H1 (cell line): ENCODE measurements around the gene KCNQ2. TPM values are rescaled to one million over a fixed set of nuclear protein-coding genes. Genes with fewer than 3 reads are reported as not detected.

Experiments used
- CTCF ChIA-PET: fragments of 300-600 bp; sonication (Branson Sonifier 250); formaldehyde crosslinking; loops from one replicate; lab custom pipeline; 2021; ENCODE audit not compliant: partially characterized antibody; lab: Charles Lee
- POLR2A ChIA-PET: fragments of 300-600 bp; sonication (Branson Sonifier 250); formaldehyde crosslinking; loops from one replicate; lab custom pipeline; 2021; ENCODE audit warnings: inconsistent platforms; ENCODE audit not compliant: partially characterized antibody; lab: Charles Lee
- DNase-seq, 2 experiments: peaks; one replicate each; pipeline versions ENCODE4 v3.0.0 to v3.0.0-alpha.2; 2010 to 2022; ENCODE audit warnings: low spot score in 2 of 2, low read depth in 1 of 2, mixed read lengths in 1 of 2
- FAIRE-seq: peaks from 2 replicates; lab custom pipeline; 2011; peaks lifted over from hg19 to GRCh38; lab: Jason Lieb, UNC
- H2AFZ ChIP-seq: 2 replicates; pipeline ENCODE4 v1.8.1; 2012; ENCODE audit warnings: low read length, inconsistent platforms
- H2AK5ac ChIP-seq: 2 replicates; pipeline ENCODE4 v1.6.1; 2013; ENCODE audit warnings: low read depth, low read length
- H2BK120ac ChIP-seq: replicated peaks from 2 replicates; pipeline ENCODE3; 2013; ENCODE audit warnings: low read depth, low read length, inconsistent platforms
- H2BK12ac ChIP-seq: 2 replicates; pipeline ENCODE4 v1.6.1; 2013; ENCODE audit warnings: low read depth, low read length
- H2BK15ac ChIP-seq: 2 replicates; pipeline ENCODE4 v1.6.1; 2013; ENCODE audit warnings: low read length
- H2BK20ac ChIP-seq: 2 replicates; pipeline ENCODE4 v1.6.1; 2013; ENCODE audit warnings: low read length
- H2BK5ac ChIP-seq: 2 replicates; pipeline ENCODE4 v1.6.1; 2013; ENCODE audit warnings: low read depth, low read length
- H3K14ac ChIP-seq: 2 replicates; pipeline ENCODE4 v1.6.1; 2013; ENCODE audit warnings: inconsistent platforms; ENCODE audit not compliant: insufficient read length
- H3K18ac ChIP-seq: 2 replicates; pipeline ENCODE4 v1.6.1; 2013; ENCODE audit warnings: low read length; ENCODE audit errors: extremely low read depth
- H3K23ac ChIP-seq: 2 replicates; pipeline ENCODE4 v1.6.1; 2013; ENCODE audit warnings: inconsistent platforms; ENCODE audit not compliant: insufficient read length
- H3K23me2 ChIP-seq: 2 replicates; pipeline ENCODE4 v1.6.1; 2013; ENCODE audit warnings: low read depth, low read length
- H3K27ac ChIP-seq: 2 replicates; pipeline ENCODE4 v1.6.1; 2011; ENCODE audit warnings: low read depth, low read length, inconsistent platforms
- H3K27me3 ChIP-seq, 4 experiments: replicated peaks in 1 of 4; 1 replicate in 1 of 4; 2 replicates in 3 of 4; pipeline versions ENCODE4 v1.6.1 to v1.8.1; 2011 to 2013; ENCODE audit warnings: low read length in 3 of 4, mild to moderate bottlenecking in 3 of 4, inconsistent platforms in 2 of 4, mixed read lengths in 2 of 4, moderate library complexity in 1 of 4; ENCODE audit not compliant: control insufficient read depth in 3 of 4, insufficient read depth in 3 of 4; ENCODE audit errors: extremely low read depth in 1 of 4
- H3K36me3 ChIP-seq, 4 experiments: 2 replicates each; pipeline versions ENCODE4 v1.6.1 to v1.8.1; 2011 to 2013; ENCODE audit warnings: mild to moderate bottlenecking in 4 of 4, low read length in 3 of 4, moderate library complexity in 2 of 4, control low read depth in 1 of 4, inconsistent platforms in 1 of 4; ENCODE audit not compliant: insufficient read depth in 4 of 4, control insufficient read depth in 2 of 4
- H3K4ac ChIP-seq: replicated peaks from 2 replicates; pipeline ENCODE3; 2013; ENCODE audit warnings: low read length, low read depth, mixed read lengths, inconsistent platforms; ENCODE audit not compliant: insufficient read length
- H3K4me1 ChIP-seq, 4 experiments: replicated peaks in 1 of 4; 1 replicate in 1 of 4; 2 replicates in 3 of 4; pipeline versions ENCODE4 v1.6.1 to v1.8.1; 2011 to 2013; ENCODE audit warnings: low read length in 3 of 4, inconsistent platforms in 2 of 4, mixed read lengths in 1 of 4; ENCODE audit not compliant: insufficient read depth in 4 of 4, control insufficient read depth in 3 of 4
- H3K4me2 ChIP-seq, 2 experiments: 2 replicates each; pipeline versions ENCODE4 v1.6.1 to v1.8.1; 2011 to 2013; ENCODE audit warnings: low read depth in 2 of 2, low read length in 2 of 2, control low read depth in 1 of 2, inconsistent platforms in 1 of 2, mild to moderate bottlenecking in 1 of 2; ENCODE audit not compliant: insufficient read depth in 1 of 2
- H3K4me3 ChIP-seq, 4 experiments: fragments of 200-600, 300-600 bp in 1 of 4; sonication (generic), shearing (Covaris generic), sonication (Bioruptor Twin) in 1 of 4; 2 replicates each; pipeline versions ENCODE4 v1.5.1 to v1.8.1; 2011 to 2016; ENCODE audit warnings: low read length in 4 of 4, low read depth in 3 of 4, control low read depth in 2 of 4, inconsistent platforms in 2 of 4, mild to moderate bottlenecking in 2 of 4, mixed read lengths in 1 of 4, moderate library complexity in 1 of 4; ENCODE audit not compliant: insufficient read depth in 2 of 4; ENCODE audit errors: extremely low read depth in 1 of 4
- H3K56ac ChIP-seq: replicated peaks from 2 replicates; pipeline ENCODE3; 2013; ENCODE audit warnings: low read depth, mild to moderate bottlenecking, mixed read lengths, low read length, inconsistent platforms; ENCODE audit not compliant: insufficient read length
- H3K79me1 ChIP-seq: 2 replicates; pipeline ENCODE4 v1.6.1; 2013; ENCODE audit warnings: low read depth, low read length, control low read depth
- H3K79me2 ChIP-seq, 2 experiments: 2 replicates each; pipeline versions ENCODE4 v1.6.1 to v1.8.1; 2012 to 2013; ENCODE audit warnings: low read length in 2 of 2, mild to moderate bottlenecking in 2 of 2, inconsistent platforms in 1 of 2; ENCODE audit not compliant: insufficient read depth in 2 of 2, control insufficient read depth in 1 of 2
- H3K9ac ChIP-seq, 4 experiments: replicated peaks in 1 of 4; 1 replicate in 1 of 4; 2 replicates in 3 of 4; pipeline versions ENCODE4 v1.6.1 to v1.8.1; 2011 to 2013; ENCODE audit warnings: low read depth in 3 of 4, low read length in 3 of 4, control low read depth in 2 of 4, mild to moderate bottlenecking in 2 of 4, moderate library complexity in 2 of 4, inconsistent platforms in 1 of 4; ENCODE audit errors: extremely low read depth in 1 of 4
- H3K9me3 ChIP-seq, 2 experiments: 2 replicates each; pipeline versions ENCODE4 v1.6.1 to v1.8.1; 2012 to 2013; ENCODE audit warnings: mild to moderate bottlenecking in 2 of 2, moderate library complexity in 2 of 2, control low read depth in 1 of 2, inconsistent platforms in 1 of 2, low read depth in 1 of 2, low read length in 1 of 2, mixed read lengths in 1 of 2; ENCODE audit not compliant: insufficient read depth in 2 of 2
- H4K20me1 ChIP-seq, 2 experiments: replicated peaks in 1 of 2; 2 replicates each; pipeline versions ENCODE3 to v1.8.1; 2011 to 2013; ENCODE audit warnings: inconsistent platforms in 2 of 2, low read length in 2 of 2, mild to moderate bottlenecking in 1 of 2; ENCODE audit not compliant: insufficient read depth in 2 of 2, control insufficient read depth in 1 of 2
- H4K5ac ChIP-seq: 2 replicates; pipeline ENCODE4 v1.6.1; 2013; ENCODE audit warnings: low read length, low read depth, mixed read lengths, inconsistent platforms; ENCODE audit not compliant: insufficient read length
- H4K8ac ChIP-seq: 2 replicates; pipeline ENCODE4 v1.8.0; 2013; ENCODE audit warnings: mild to moderate bottlenecking, moderate library complexity, low read length, inconsistent platforms; ENCODE audit not compliant: insufficient read depth; ENCODE audit errors: extremely low read depth
- H4K91ac ChIP-seq: replicated peaks from 2 replicates; pipeline ENCODE3; 2013; ENCODE audit warnings: low read length, mixed read lengths, inconsistent platforms; ENCODE audit not compliant: insufficient read length
- BRCA1 ChIP-seq: IDR thresholded peaks from 2 replicates; pipeline ENCODE4 v1.6.1; 2012; ENCODE audit warnings: low read depth, low read length, improper control_type of control experiment
- EZH2 ChIP-seq: fragments of 200-600 bp; sonication (generic); IDR thresholded peaks from 2 replicates; pipeline ENCODE4 v1.7.1; 2012; ENCODE audit warnings: low read depth, mild to moderate bottlenecking, moderate library complexity, low read length, inconsistent platforms; ENCODE audit not compliant: severe bottlenecking
- WGBS, 2 experiments: shearing (Covaris generic) in 1 of 2; methylation state at CpG; one replicate each; pipeline versions ENCODE4 v1.1.6 to v1.1.7; 2013 to 2015; ENCODE audit warnings: low lambda C conversion rate in 2 of 2, mixed read lengths in 2 of 2, inconsistent platforms in 1 of 2, low coverage in 1 of 2, missing lambda C conversion rate in 1 of 2; ENCODE audit not compliant: insufficient replicate concordance in 2 of 2, insufficient coverage in 1 of 2, insufficient read length in 1 of 2; ENCODE audit errors: extremely low coverage in 1 of 2, missing lambda C conversion rate in 1 of 2; 5-methylcytosine and 5-hydroxymethylcytosine counted together
- polyA plus RNA-seq, 7 experiments: library from polyadenylated mRNA; depleted of rRNA in 3 of 7; stranded (reverse) in 5 of 7; unstranded in 2 of 7; fragments of >200 nt in 5 of 7; fragments of 200-250 nt in 2 of 7; gene quantifications; 1 replicate in 5 of 7; 2 replicates in 1 of 7; 4 replicates in 1 of 7; pipeline versions ENCODE4 v1.2.1 to v1.2.3, GENCODE V29; 2011 to 2013; ENCODE audit warnings: missing spikeins in 2 of 7, mixed read lengths in 2 of 7
- total RNA-seq: library from RNA; stranded (reverse); fragmentation: NEBNext Ultra II Directional; extraction: Animal tissue kit (Norgen Biotek cat#: 25700); gene quantifications from 2 replicates; pipeline ENCODE4 v1.2.1, GENCODE V29; 2021

The KCNQ2 gene
- total and polyA plus RNA-seq, 2 of the 8 experiments (the other 6 are each of a cell fraction or from before 2014, with no cell fraction given) = 82.6 to 243 TPM

DNA sequence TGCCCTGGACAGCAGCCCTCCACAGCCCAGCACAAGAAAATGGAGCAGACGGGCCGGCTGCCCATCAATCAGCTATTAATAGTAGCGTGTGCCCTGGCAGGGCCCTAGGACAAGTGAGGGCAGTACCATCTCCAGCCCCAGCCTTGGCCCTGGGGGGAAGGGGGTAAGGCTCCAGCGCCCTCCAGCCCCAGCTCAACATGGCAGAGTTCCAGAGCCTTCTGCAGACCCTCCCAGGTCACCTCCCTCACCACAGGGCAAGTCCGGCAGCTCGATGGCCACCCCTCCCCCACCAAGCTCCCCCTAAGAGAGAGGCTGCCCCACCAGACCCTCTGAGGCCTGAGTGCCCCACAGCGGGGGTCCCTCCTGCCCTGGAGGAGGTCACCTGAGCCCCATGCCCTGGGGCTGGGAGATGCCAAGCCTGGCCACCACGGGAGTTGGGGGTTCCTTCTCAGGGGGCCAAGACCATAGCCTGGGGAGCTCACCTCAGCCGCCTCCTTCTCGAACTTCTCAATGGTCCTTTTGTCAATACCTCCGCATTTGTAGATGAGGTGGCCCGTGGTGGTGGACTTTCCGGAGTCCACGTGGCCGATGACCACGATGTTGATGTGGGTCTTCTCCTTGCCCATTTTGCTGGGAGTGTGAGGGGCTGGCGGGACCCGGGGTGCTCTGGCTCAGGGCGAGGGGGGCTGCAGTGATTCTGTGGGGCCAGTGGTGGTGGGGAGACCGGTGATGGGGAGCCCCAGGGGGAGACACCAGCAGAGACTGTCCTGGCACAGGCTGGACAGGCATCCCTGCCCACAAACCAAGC lies 24.9 kb upstream of the KCNQ2 start:
- no peak overlapping the region for H2BK20ac ChIP-seq
- no peak overlapping the region for H4K8ac ChIP-seq
- ChIA-PET POLR2A (interaction anchor here (0.9 to 2.4 kb wide), 7 partner anchors 9 to 161 kb away, joined by 3 to 22 read pairs (median 4); partner anchors contain the start of genes PPDPF and RTEL1), CTCF (interaction anchor here (0.5 to 3.4 kb wide), 28 partner anchors 8 to 1170 kb away, joined by 3 to 39 read pairs (median 6); partner anchors contain the start of genes PPDPF, PTK6 and TPD52L2)
- H2AK5ac ChIP-seq = peak overlapping the region; percentile 5; the same call in 1 of the 2 replicates
- peak overlapping the region; percentile 24; the same call in 1 of the 2 replicates for H2BK5ac ChIP-seq
- no peak overlapping the region for H2BK15ac ChIP-seq
- FAIRE-seq = no peak
- H3K79me2 ChIP-seq = no peaks in the 10 kb centered on the region
- peaks cover 0 to 27% (median 17%) of the 10 kb centered on the region in 4 experiments; a peak in 6 of 7 replicates for H3K4me1 ChIP-seq
- no peak overlapping the region for H4K5ac ChIP-seq
- H3K4ac ChIP-seq = no peak overlapping the region
- 81% methylated on average over 13 of the region's 20 CpGs; no CpG with 5 or more reads in 1 of the 2 experiments for WGBS, 2 experiments
- no peaks in the 10 kb centered on the region for H3K79me1 ChIP-seq
- peak overlapping the region; percentile 4; the same call in 1 of the 2 replicates for H3K18ac ChIP-seq
- no peak overlapping the region for H3K23ac ChIP-seq
- H3K23me2 ChIP-seq = peaks cover 8% of the 10 kb centered on the region; the same call in 1 of the 2 replicates
- peak overlapping the region; percentile 54 for H4K91ac ChIP-seq
- H3K4me2 ChIP-seq = peak overlapping the region; percentile 56 to 74; a peak in 3 of 4 replicates
- H3K4me3 ChIP-seq = peak overlapping the region in 1 of 4 experiments; percentile 66; a peak in 2 of 8 replicates
- H3K9me3 ChIP-seq = no peaks in the 10 kb centered on the region
- H3K56ac ChIP-seq = no peak overlapping the region
- H2AFZ ChIP-seq = no peak overlapping the region
- H3K36me3 ChIP-seq = peaks cover 0 to 4% (median under 1%) of the 10 kb centered on the region in 4 experiments; a peak in 5 of 8 replicates
- H2BK120ac ChIP-seq = no peak overlapping the region
- H4K20me1 ChIP-seq = peaks cover 0 to 6% of the 10 kb centered on the region in 2 experiments
- peaks cover 11 to 42% (median 35%) of the 10 kb centered on the region in 4 experiments for H3K27me3 ChIP-seq
- H3K27ac ChIP-seq = no peak overlapping the region
- no peak for TF ChIP-seq BRCA1
- peak; percentile 1 for TF ChIP-seq EZH2
- TF ChIP-seq, all 59 proteins: peak for 1
- peak overlapping the region; percentile 39; the same call in 1 of the 2 replicates for H2BK12ac ChIP-seq
- no peak overlapping the region for H3K14ac ChIP-seq
- DNase-seq = peak in 1 of 2 experiments; percentile 53
- H3K9ac ChIP-seq = no peak overlapping the region
